Naive thymus-derived CD4-positive, alpha-beta T cell (primary cell): Measurements from ENCODE around the gene CFAP69. TPM values are rescaled to one million over a fixed set of nuclear protein-coding genes. Genes with fewer than 3 reads are reported as not detected.
A peak's percentile ranks its signal among the peaks of the same experiment; 100 is the strongest.

Experiments used
- ATAC-seq: fragments of 150-1000 bp; cut with Tn5 transposase; 2 replicates; pipeline ENCODE4 v1.10.0; 2021; ENCODE audit warnings: mild to moderate bottlenecking, moderate library complexity
- CTCF ChIA-PET: fragments of 350-600 bp; sonication (Branson Sonifier 250); formaldehyde crosslinking; loops from one replicate; lab custom pipeline; 2021; ENCODE audit warnings: antibody characterized with exemption; lab: Charles Lee
- POLR2A ChIA-PET: fragments of 350-600 bp; sonication (Branson Sonifier 250); formaldehyde crosslinking; loops from one replicate; lab custom pipeline; 2021; ENCODE audit warnings: antibody characterized with exemption, inconsistent platforms; lab: Charles Lee
- DNase-seq, 9 donors: peaks; one replicate each; pipeline versions ENCODE4 v3.0.0 to v3.0.0-alpha.2; 2020 to 2022; ENCODE audit warnings: mixed read lengths in 1 of 9
- H3K27ac ChIP-seq: one replicate; pipeline ENCODE4 v1.7.0; 2013; ENCODE audit warnings: mild to moderate bottlenecking, low read depth, low read length, moderate library complexity
- H3K27me3 ChIP-seq, 2 donors: one replicate each; pipeline ENCODE4 v1.7.0; 2013; ENCODE audit warnings: low read length in 2 of 2, mild to moderate bottlenecking in 2 of 2, moderate library complexity in 2 of 2; ENCODE audit not compliant: control insufficient read depth in 2 of 2, insufficient read depth in 2 of 2
- H3K36me3 ChIP-seq, 3 experiments: 1 replicate in 2 of 3; 2 replicates in 1 of 3; pipeline ENCODE4 v1.7.0; 2013; ENCODE audit warnings: low read length in 3 of 3, mild to moderate bottlenecking in 3 of 3, moderate library complexity in 1 of 3; ENCODE audit not compliant: insufficient read depth in 3 of 3, control insufficient read depth in 2 of 3
- H3K4me1 ChIP-seq, 2 donors: one replicate each; pipeline ENCODE4 v1.7.0; 2013; ENCODE audit warnings: low read length in 2 of 2, mild to moderate bottlenecking in 2 of 2, moderate library complexity in 1 of 2; ENCODE audit not compliant: control insufficient read depth in 2 of 2, insufficient read depth in 2 of 2
- H3K4me3 ChIP-seq: 2 replicates; pipeline ENCODE4 v1.7.0; 2013; ENCODE audit warnings: mild to moderate bottlenecking, low read length
- H3K9me3 ChIP-seq, 3 experiments: 1 replicate in 2 of 3; 2 replicates in 1 of 3; pipeline ENCODE4 v1.7.0; 2013; ENCODE audit warnings: low read length in 3 of 3; ENCODE audit not compliant: control insufficient read depth in 2 of 3
- H3K27ac Mint-ChIP-seq, 9 donors: one replicate each; pipeline ENCODE4 v1.8.0; 2020 to 2022; ENCODE audit warnings: mixed read lengths in 9 of 9, mild to moderate bottlenecking in 8 of 9, moderate library complexity in 5 of 9, inconsistent platforms in 2 of 9
- H3K27me3 Mint-ChIP-seq, 5 donors: one replicate each; pipeline ENCODE4 v1.8.0; 2021 to 2022; ENCODE audit warnings: mixed read lengths in 5 of 5, mild to moderate bottlenecking in 1 of 5
- H3K36me3 Mint-ChIP-seq, 5 donors: one replicate each; pipeline ENCODE4 v1.8.0; 2020 to 2022; ENCODE audit warnings: mixed read lengths in 5 of 5, mild to moderate bottlenecking in 3 of 5, inconsistent platforms in 1 of 5
- H3K4me1 Mint-ChIP-seq, 7 donors: one replicate each; pipeline ENCODE4 v1.8.0; 2020 to 2022; ENCODE audit warnings: mixed read lengths in 7 of 7, mild to moderate bottlenecking in 3 of 7, inconsistent platforms in 1 of 7
- H3K4me3 Mint-ChIP-seq, 10 donors: one replicate each; pipeline ENCODE4 v1.8.0; 2020 to 2022; ENCODE audit warnings: mild to moderate bottlenecking in 10 of 10, mixed read lengths in 10 of 10, moderate library complexity in 6 of 10, inconsistent platforms in 2 of 10
- H3K9me3 Mint-ChIP-seq, 11 donors: one replicate each; pipeline ENCODE4 v1.8.0; 2020 to 2022; ENCODE audit warnings: mixed read lengths in 11 of 11, mild to moderate bottlenecking in 4 of 11, inconsistent platforms in 1 of 11, moderate library complexity in 1 of 11
- intact Hi-C, 2 donors: fragments of 100-400 bp; cut with micrococcal nuclease; formaldehyde crosslinking; loops; one replicate each; pipeline ENCODE4 v1.15.1; 2023
- polyA plus RNA-seq, 2 donors: library from polyadenylated mRNA; unstranded; fragments of 300-500 nt; fragmentation: Illumina TruSeq; gene quantifications; one replicate each; pipeline ENCODE4 v1.2.3, GENCODE V29; 2021
- total RNA-seq, 6 experiments: library from RNA in 5 of 6; stranded (reverse) in 5 of 6; gene quantifications; 1 replicate in 5 of 6; 2 replicates in 1 of 6; pipeline ENCODE4 v1.2.3 and lab custom pipeline; 2021 to 2026

The CFAP69 gene
- total and polyA plus RNA-seq, 7 experiments from 2014 or later = 0.30 to 0.80 TPM; not detected in 5

DNA sequence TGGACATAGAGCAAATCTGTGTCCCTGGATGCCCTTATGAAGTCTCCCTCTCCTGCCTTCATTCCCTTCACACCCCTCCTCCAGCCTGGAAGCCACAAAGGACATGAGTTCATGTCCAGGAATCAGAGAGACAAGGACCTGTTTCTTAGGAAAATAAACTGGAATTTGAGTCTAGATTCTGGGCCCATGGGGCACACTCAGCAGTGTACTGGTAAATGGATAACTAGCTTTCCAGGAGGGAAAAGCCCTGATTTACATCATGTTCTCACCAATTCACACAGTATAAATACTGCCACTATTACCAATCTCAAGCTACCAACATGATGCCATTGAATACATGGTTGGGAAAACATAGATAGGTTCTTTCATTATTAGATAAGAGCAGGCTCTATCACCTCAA is 66.2 kb downstream of the CFAP69 start:
- H3K27me3 Mint-ChIP-seq = peaks cover 8 to 31% (median 19%) of the 10 kb centered on the region in 5 donors
- no peak overlapping the region for H3K27ac ChIP-seq
- no peak overlapping the region for H3K4me3 Mint-ChIP-seq
- no peak overlapping the region for H3K27ac Mint-ChIP-seq
- no peaks in the 10 kb centered on the region for H3K4me1 Mint-ChIP-seq
- ChIA-PET POLR2A (no interaction called here), CTCF (no interaction called here)
- no peaks in the 10 kb centered on the region for H3K4me1 ChIP-seq
- intact Hi-C loops = no loop called here
- no peak for ATAC-seq
- peaks cover 0 to 5% of the 10 kb centered on the region in 2 donors for H3K27me3 ChIP-seq
- H3K4me3 ChIP-seq = no peak overlapping the region
- H3K36me3 Mint-ChIP-seq = no peaks in the 10 kb centered on the region
- no peaks in the 10 kb centered on the region for H3K9me3 ChIP-seq
- no peaks in the 10 kb centered on the region for H3K9me3 Mint-ChIP-seq
- no peaks in the 10 kb centered on the region for H3K36me3 ChIP-seq
- no peak for DNase-seq

DNA sequence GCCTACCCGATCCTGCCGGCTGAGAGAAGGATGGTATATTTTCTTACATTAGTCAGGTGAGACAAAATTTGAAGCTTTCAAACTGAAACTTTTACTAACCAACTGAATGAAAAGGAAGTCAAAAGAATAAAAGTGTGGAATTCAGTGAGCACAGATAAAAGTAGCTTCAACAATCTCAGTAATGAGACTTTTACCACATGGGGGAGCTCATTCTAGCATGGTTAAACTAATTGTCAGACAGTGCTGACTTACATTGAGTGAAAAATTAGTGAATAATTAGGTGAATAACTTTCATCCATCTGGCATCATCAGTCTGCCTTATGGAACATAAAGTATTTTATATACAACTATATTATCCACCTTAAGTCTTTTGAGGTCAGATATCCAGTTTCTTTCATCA is 67.8 kb downstream of the CFAP69 start:
- no peak overlapping the region for H3K27ac ChIP-seq
- peaks cover 0 to 5% of the 10 kb centered on the region in 2 donors for H3K27me3 ChIP-seq
- H3K27me3 Mint-ChIP-seq = peaks cover 21 to 46% (median 25%) of the 10 kb centered on the region in 5 donors
- no peaks in the 10 kb centered on the region for H3K4me1 Mint-ChIP-seq
- no peak overlapping the region for H3K4me3 Mint-ChIP-seq
- H3K27ac Mint-ChIP-seq = peak overlapping the region in 1 of 9 donors; percentile 20
- intact Hi-C loops = loop anchor here (1.0 to 2.0 kb wide), 2 partner anchors 114 to 115 kb away; no protein-coding TSS in a partner anchor
- ChIA-PET CTCF (interaction anchor here (0.7 to 1.3 kb wide), 5 partner anchors 14 to 123 kb away, joined by 3 to 5 read pairs (median 3); no protein-coding TSS in a partner anchor), POLR2A (no interaction called here)
- H3K9me3 ChIP-seq = no peaks in the 10 kb centered on the region
- H3K36me3 ChIP-seq = no peaks in the 10 kb centered on the region
- no peaks in the 10 kb centered on the region for H3K9me3 Mint-ChIP-seq
- H3K4me1 ChIP-seq = no peaks in the 10 kb centered on the region
- DNase-seq = peak in 3 of 9 donors; percentile 7 to 13 (median 10)
- H3K36me3 Mint-ChIP-seq = no peaks in the 10 kb centered on the region
- no peak overlapping the region for H3K4me3 ChIP-seq
- no peak for ATAC-seq

DNA sequence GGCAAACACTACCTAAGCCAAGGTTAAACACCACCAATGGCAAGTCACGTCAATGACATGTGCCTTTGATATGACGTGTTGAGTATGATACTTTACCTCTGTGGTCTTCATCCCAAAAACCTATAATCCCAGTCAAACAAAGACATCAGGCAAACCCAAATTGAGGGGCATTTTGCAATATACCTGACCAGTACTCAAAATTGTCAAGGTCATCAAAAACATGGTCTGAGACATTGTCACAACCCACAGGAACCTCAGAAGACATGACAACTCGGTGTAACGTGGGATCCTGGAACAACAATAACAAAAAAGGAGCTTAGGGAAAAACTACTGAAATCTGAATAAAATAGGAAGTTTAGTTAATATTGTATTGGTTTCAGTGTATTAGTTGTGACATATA is 68.9 kb downstream of the CFAP69 start:
- Histone ChIP-seq H3K9me3 (no peaks in the 10 kb centered on the region), H3K36me3 (no peaks in the 10 kb centered on the region), H3K27me3 (peaks cover 0 to 5% of the 10 kb centered on the region in 2 donors), H3K4me1 (no peaks in the 10 kb centered on the region), H3K27ac (no peak overlapping the region), H3K4me3 (no peak overlapping the region)
- no peaks in the 10 kb centered on the region for H3K36me3 Mint-ChIP-seq
- H3K4me3 Mint-ChIP-seq = no peak overlapping the region
- CTCF ChIA-PET = interaction anchor here (0.8 kb wide), 1 partner anchor 1993 kb away, joined by 3 read pairs; no protein-coding TSS in a partner anchor
- no peak overlapping the region for H3K27ac Mint-ChIP-seq
- peaks cover 24 to 47% (median 31%) of the 10 kb centered on the region in 5 donors for H3K27me3 Mint-ChIP-seq
- intact Hi-C loops = loop anchor here in 1 of 2 donors (2.0 kb wide), 1 partner anchor 113 kb away; no protein-coding TSS in a partner anchor
- H3K9me3 Mint-ChIP-seq = no peaks in the 10 kb centered on the region
- DNase-seq (no peak), ATAC-seq (no peak)
- no peaks in the 10 kb centered on the region for H3K4me1 Mint-ChIP-seq
- POLR2A ChIA-PET = no interaction called here

DNA sequence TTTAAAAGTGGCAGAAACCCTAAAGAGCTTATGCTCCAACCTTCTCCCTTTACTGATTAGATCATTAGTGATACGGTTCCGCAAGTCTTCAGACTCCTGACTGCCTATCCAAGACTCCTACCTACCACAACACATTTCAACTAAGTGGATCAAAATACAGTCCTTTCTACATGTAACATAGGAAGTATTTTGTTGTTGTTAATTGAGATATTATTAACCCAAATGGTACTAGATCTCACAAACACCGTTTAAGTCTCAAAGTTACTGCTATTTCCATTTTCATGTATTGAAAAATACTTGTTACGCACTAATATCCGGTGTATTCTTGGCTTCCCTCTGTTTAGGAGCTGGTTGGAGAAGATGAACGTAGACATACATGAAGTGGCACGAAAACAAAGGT is 75.0 kb downstream of the CFAP69 start:
- Histone ChIP-seq H3K9me3 (no peaks in the 10 kb centered on the region), H3K36me3 (no peaks in the 10 kb centered on the region), H3K27me3 (peaks cover 0 to 10% of the 10 kb centered on the region in 2 donors), H3K27ac (no peak overlapping the region), H3K4me3 (no peak overlapping the region), H3K4me1 (no peaks in the 10 kb centered on the region)
- ATAC-seq (no peak), DNase-seq (no peak)
- Mint-ChIP-seq H3K4me1 (peaks cover 9 to 18% (median 15%) of the 10 kb centered on the region in 7 donors), H3K27ac (no peak overlapping the region), H3K27me3 (peaks cover 52 to 71% (median 68%) of the 10 kb centered on the region in 5 donors), H3K4me3 (peak overlapping the region in 4 of 10 donors; percentile 39 to 48 (median 46)), H3K9me3 (no peaks in the 10 kb centered on the region), H3K36me3 (peaks cover 0 to 4% (median 0%) of the 10 kb centered on the region in 5 donors)
- intact Hi-C loops = no loop called here
- ChIA-PET POLR2A (no interaction called here), CTCF (no interaction called here)

DNA sequence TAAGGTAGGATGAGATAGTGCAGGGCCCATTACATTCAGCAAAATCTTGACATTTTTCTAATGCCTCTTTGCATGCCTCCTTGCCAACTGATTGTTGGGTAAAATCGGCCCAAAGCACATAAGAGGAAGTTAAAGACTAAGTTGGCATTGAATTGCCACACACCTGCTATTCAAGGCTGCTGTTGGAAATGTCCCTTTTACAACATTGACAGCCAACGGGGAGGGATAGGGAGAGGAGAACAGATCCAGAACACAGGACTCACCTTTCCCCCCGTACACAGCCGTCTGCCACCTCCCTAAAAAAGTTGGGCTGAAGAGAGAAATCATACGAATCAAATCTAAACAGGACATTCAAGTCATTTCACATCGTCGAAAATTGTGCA is 75.4 kb downstream of the CFAP69 start:
- DNase-seq (no peak), ATAC-seq (no peak)
- Histone ChIP-seq H3K27ac (no peak overlapping the region), H3K36me3 (no peaks in the 10 kb centered on the region), H3K4me3 (no peak overlapping the region), H3K9me3 (no peaks in the 10 kb centered on the region), H3K4me1 (no peaks in the 10 kb centered on the region), H3K27me3 (peaks cover 0 to 10% of the 10 kb centered on the region in 2 donors)
- Mint-ChIP-seq H3K27ac (no peak overlapping the region), H3K9me3 (no peaks in the 10 kb centered on the region), H3K36me3 (peaks cover 0 to 4% (median 0%) of the 10 kb centered on the region in 5 donors), H3K4me1 (peaks cover 9 to 18% (median 15%) of the 10 kb centered on the region in 7 donors), H3K27me3 (peaks cover 55 to 69% (median 67%) of the 10 kb centered on the region in 5 donors), H3K4me3 (peak overlapping the region in 8 of 10 donors; percentile 39 to 64 (median 48))
- ChIA-PET POLR2A (no interaction called here), CTCF (no interaction called here)
- intact Hi-C loops = no loop called here

DNA sequence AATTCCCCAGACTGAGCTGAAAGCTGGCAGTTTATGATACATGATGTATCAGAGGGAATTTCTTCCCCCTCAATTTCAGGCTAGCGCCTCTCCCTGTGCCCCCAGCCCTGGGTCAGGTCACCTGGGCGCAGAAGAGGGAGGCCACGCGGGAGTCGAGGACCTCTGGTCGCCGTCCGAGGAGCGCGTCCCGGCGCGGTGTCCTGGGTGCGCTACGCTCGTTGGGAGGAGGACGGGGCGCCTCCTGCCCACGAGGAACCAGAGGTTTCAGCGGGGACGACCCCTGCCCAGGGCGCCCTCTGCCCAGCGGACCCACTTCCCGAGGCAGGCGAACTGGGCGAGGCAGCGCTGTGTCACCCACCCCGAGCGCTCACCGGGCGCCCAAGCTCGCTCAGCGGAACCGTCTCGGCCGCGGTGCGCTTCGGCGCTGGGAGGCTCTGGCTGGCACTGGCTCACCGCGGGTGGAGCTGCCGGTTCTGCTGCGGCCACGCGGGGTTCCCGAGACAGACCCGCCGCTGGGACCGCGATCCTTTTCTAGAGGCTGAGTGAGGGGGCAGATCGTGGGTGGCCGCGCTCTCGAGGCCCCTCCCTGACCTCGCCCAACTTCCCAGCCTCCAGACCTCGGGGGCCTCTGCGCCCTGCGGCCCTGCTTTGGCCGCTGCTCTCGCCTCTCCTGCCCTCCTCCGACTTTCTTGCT is 76.0 kb downstream of the CFAP69 start, which contains the start of gene FAM237B:
Gene FAM237B, minus strand, starts transcription at position 504 of the 694 bp plus-strand sequence. CDS start 1,556 bp downstream, outside the sequence.
- intact Hi-C loops = no loop called here
- Mint-ChIP-seq H3K36me3 (peaks cover 0 to 4% (median 0%) of the 10 kb centered on the region in 5 donors), H3K9me3 (no peaks in the 10 kb centered on the region), H3K4me3 (peak within 1 kb of the TSS in 9 of 10 donors; percentile 11 to 78 (median 48)), H3K27ac (no peak within 1 kb of the TSS), H3K4me1 (peaks cover 9 to 18% (median 15%) of the 10 kb centered on the region in 7 donors), H3K27me3 (peaks cover 56 to 69% (median 65%) of the 10 kb centered on the region in 5 donors)
- Histone ChIP-seq H3K27ac (no peak within 1 kb of the TSS), H3K4me3 (no peak within 1 kb of the TSS), H3K36me3 (no peaks in the 10 kb centered on the region), H3K4me1 (no peaks in the 10 kb centered on the region), H3K27me3 (peaks cover 0 to 10% of the 10 kb centered on the region in 2 donors), H3K9me3 (no peaks in the 10 kb centered on the region)
- no peak for DNase-seq
- ChIA-PET CTCF (no interaction called here), POLR2A (no interaction called here)
- ATAC-seq = no peak
